Loucy (cell line): ENCODE results near the gene ZNG1A.
A peak's percentile ranks its signal among the peaks of the same experiment; 100 is the strongest.
"Not testable (repeated sequence)": the region's sequence is repeated elsewhere in the genome, so short reads cannot be mapped to it uniquely, and the experiment has no call there.

Source experiments
- H2AFZ ChIP-seq: fragments of 200-600 bp; sonication (generic); 2 replicates; pipeline ENCODE4 v1.6.0; 2016; ENCODE audit warnings: antibody characterized with exemption, mild to moderate bottlenecking, low read length, moderate library complexity
- H3F3A ChIP-seq: fragments of 200-600 bp; 2 replicates; pipeline ENCODE4 v1.6.0; 2016; ENCODE audit warnings: antibody characterized with exemption, low read depth, mild to moderate bottlenecking
- H3K27me3 ChIP-seq: fragments of 200-600 bp; sonication (generic); 2 replicates; pipeline ENCODE4 v1.6.1; 2014; ENCODE audit warnings: low read length, mild to moderate bottlenecking; ENCODE audit not compliant: insufficient read depth, poor library complexity, severe bottlenecking
- H3K36me3 ChIP-seq: fragments of 200-600 bp; sonication (generic); 2 replicates; pipeline ENCODE4 v1.6.1; 2016; ENCODE audit warnings: low read length; ENCODE audit not compliant: insufficient read depth
- H3K4me1 ChIP-seq: fragments of 200-600 bp; sonication (generic); 2 replicates; pipeline ENCODE4 v1.5.1; 2014; ENCODE audit warnings: low read length, mild to moderate bottlenecking; ENCODE audit not compliant: insufficient read depth, poor library complexity, severe bottlenecking
- H3K4me2 ChIP-seq: fragments of 200-600 bp; sonication (generic); 2 replicates; pipeline ENCODE4 v1.6.0; 2014; ENCODE audit warnings: antibody characterized with exemption, low read length, low read depth, mild to moderate bottlenecking; ENCODE audit not compliant: poor library complexity, severe bottlenecking
- H3K4me3 ChIP-seq: fragments of 200-600 bp; sonication (generic); 2 replicates; pipeline ENCODE4 v1.5.1; 2014; ENCODE audit warnings: low read length, mild to moderate bottlenecking, mixed read lengths; ENCODE audit not compliant: poor library complexity, severe bottlenecking
- H3K79me2 ChIP-seq: fragments of 200-600 bp; sonication (generic); 2 replicates; pipeline ENCODE4 v1.6.1; 2014; ENCODE audit warnings: low read length; ENCODE audit not compliant: insufficient read depth
- H3K9ac ChIP-seq: fragments of 200-600 bp; sonication (generic); 2 replicates; pipeline ENCODE4 v1.6.0; 2014; ENCODE audit warnings: mild to moderate bottlenecking, low read depth, low read length, moderate library complexity; ENCODE audit not compliant: poor library complexity, severe bottlenecking
- H3K9me2 ChIP-seq: fragments of 200-600 bp; sonication (generic); replicated peaks from 2 replicates; pipeline ENCODE4 v1.6.1; 2016; ENCODE audit warnings: low read depth, low read length, mixed read lengths
- H3K9me3 ChIP-seq: fragments of 200-600 bp; sonication (generic); 2 replicates; pipeline ENCODE4 v1.6.1; 2014; ENCODE audit warnings: mild to moderate bottlenecking, antibody characterized with exemption, low read length, low read depth; ENCODE audit not compliant: insufficient read depth
- H4K20me1 ChIP-seq: fragments of 200-600 bp; sonication (generic); 2 replicates; pipeline ENCODE4 v1.6.0; 2014; ENCODE audit warnings: antibody characterized with exemption, low read length, mild to moderate bottlenecking; ENCODE audit not compliant: insufficient read depth, poor library complexity, severe bottlenecking
- CTCF ChIP-seq: fragments of 200-600 bp; sonication (generic); conservative IDR thresholded peaks from 2 replicates; pipeline ENCODE4 v1.5.1; 2014; ENCODE audit warnings: mild to moderate bottlenecking, antibody characterized with exemption, low read length
- EZH2phosphoT487 ChIP-seq: fragments of 200-600 bp; IDR thresholded peaks from 2 replicates; pipeline ENCODE4 v1.6.1; 2018; ENCODE audit warnings: antibody characterized with exemption, mild to moderate bottlenecking, moderate library complexity, borderline replicate concordance

ZNG1A gene

DNA sequence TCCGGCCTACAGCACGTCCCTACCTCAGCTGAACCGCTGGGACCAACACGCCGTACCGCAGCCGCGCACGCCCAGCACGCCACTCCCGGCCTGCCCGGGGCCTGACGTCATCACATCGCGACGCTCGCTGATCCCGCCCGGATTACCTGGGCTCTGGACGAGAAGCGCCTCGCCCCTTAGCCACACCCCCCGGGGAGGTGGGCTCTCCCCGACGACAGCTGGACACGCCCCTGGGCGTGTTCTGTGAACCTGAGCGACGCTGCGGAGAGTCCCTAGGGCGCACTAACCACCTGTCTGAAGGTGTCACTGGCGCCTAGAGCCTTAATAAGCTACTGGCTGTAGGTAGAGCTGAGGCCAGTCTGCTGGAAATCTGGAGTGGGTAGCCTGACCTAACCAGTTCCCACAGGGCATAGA is at the start of gene ZNG1A:
ZNG1A (minus strand) TSS at position 87 of the 414 bp plus-strand sequence. CDS start 87 bp downstream, outside the sequence.
- H2AFZ ChIP-seq, H3K79me2 ChIP-seq, H3K9ac ChIP-seq, H3K36me3 ChIP-seq, H3K4me1 ChIP-seq, H3K9me3 ChIP-seq, H3K9me2 ChIP-seq, H3K27me3 ChIP-seq, H3F3A ChIP-seq, H4K20me1 ChIP-seq: not testable (repeated sequence)
- H3K4me2 ChIP-seq = peak within 1 kb of the TSS; percentile 50
- H3K4me3 ChIP-seq = peak within 1 kb of the TSS; percentile 69

DNA sequence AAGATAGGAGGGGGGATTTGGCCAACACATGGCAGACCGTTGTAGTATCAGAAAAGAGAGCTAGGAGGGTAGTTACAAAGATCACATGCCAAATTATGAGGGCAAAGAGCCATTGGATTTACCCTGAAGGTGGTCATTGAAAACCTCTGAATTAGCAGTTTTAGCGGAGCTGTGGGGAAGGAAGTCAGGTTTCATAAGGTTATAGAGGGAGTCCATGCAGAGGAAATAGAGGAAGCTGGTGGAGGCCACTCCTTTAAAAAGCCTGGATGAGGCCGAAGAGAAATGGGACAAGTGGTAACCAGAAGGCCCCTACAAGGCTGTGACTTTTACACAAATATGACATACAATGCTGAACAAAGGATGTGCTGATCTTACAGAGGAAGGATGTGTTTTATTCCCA is 49.0 kb upstream of the ZNG1A start:
- Histone ChIP-seq H3K36me3 (no peaks in the 10 kb centered on the region), H3K4me3 (no peak overlapping the region), H3K4me2 (peak overlapping the region; percentile 10), H3F3A (peaks cover 26% of the 10 kb centered on the region), H3K9ac (no peak overlapping the region), H3K9me2 (no peaks in the 10 kb centered on the region), H2AFZ (no peak overlapping the region), H3K9me3 (no peaks in the 10 kb centered on the region), H3K79me2 (peaks cover 53% of the 10 kb centered on the region), H3K4me1 (peaks cover 53% of the 10 kb centered on the region), H3K27me3 (no peaks in the 10 kb centered on the region), H4K20me1 (no peaks in the 10 kb centered on the region)
- TF ChIP-seq CTCF = no peak
- no peak for TF ChIP-seq EZH2phosphoT487

DNA sequence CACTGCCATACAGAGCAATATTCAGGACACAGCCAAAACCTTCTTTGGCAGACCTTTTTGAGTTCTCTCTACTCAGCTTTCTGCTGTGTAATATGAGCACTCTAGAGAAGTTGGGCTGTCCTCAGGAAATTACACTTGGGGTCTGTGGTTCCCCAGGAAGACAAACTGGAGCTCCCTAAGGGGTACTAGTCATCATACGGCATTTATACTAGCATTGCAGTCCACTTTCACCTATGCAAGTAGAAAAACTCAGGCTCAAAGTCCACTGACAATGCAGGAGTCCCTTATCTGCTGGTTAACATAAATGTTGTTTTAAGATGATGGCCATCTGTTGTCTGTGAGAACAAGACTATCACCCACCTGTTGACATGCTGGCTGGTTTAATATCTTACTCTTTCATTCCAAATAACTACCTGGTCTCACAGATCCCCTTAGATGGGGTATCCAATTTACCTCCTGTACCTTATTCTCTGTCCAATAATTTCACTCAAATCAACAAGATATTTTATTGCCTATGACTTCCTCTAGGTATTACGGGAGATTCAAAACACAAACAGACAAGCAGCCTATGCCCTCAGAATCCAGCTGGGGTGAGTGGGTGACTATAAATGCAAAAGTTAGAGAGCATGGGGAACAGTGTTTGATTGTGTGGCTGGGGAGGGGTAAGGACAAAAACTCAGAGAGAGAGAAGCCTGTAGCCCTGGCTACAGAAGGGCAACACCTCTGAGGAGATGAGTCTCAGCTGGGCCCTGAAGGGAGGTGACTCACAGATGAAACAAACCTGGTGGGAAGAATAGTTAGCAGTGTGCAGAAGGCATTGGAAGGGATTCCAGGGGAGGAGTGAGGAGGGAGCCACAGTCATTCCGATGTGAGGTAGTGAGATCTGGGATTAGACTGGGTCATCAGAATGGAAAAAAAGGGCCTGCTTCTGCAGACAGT is 46.0 kb upstream of the ZNG1A start:
- H3K9me3 ChIP-seq = no peaks in the 10 kb centered on the region
- H4K20me1 ChIP-seq = no peaks in the 10 kb centered on the region
- H3K4me3 ChIP-seq = peak overlapping the region; percentile 75
- TF ChIP-seq EZH2phosphoT487 (no peak), CTCF (no peak)
- no peaks in the 10 kb centered on the region for H3K36me3 ChIP-seq
- peak overlapping the region; percentile 94 for H3K4me2 ChIP-seq
- peaks cover 30% of the 10 kb centered on the region for H3F3A ChIP-seq
- H3K27me3 ChIP-seq = no peaks in the 10 kb centered on the region
- H2AFZ ChIP-seq = 0 out of 2 replicates have a peak overlapping the region, but pooled peaks have one; percentile 15
- peak overlapping the region; percentile 82 for H3K9ac ChIP-seq
- no peaks in the 10 kb centered on the region for H3K9me2 ChIP-seq
- H3K4me1 ChIP-seq = peaks cover 78% of the 10 kb centered on the region
- peaks cover 78% of the 10 kb centered on the region for H3K79me2 ChIP-seq
